SK-N-SH (cell line): ENCODE data around the gene WWC1.

Experiments used
- EP300 ChIP-seq, 2 experiments: IDR thresholded peaks; 2 replicates each; pipeline versions ENCODE4 v1.4.0 to v1.6.1; 2012; ENCODE audit warnings: borderline replicate concordance in 1 of 2, low read depth in 1 of 2, low read length in 1 of 2
- EZH2phosphoT487 ChIP-seq: fragments of 200-600 bp; sonication (generic); IDR thresholded peaks from 2 replicates; pipeline ENCODE4 v1.6.1; 2017; ENCODE audit warnings: low read depth, mixed run types, mild to moderate bottlenecking, antibody characterized with exemption, moderate library complexity, borderline replicate concordance
- JUND ChIP-seq: IDR thresholded peaks from 2 replicates; pipeline ENCODE4 v1.4.0; 2012
- NRF1 ChIP-seq: IDR thresholded peaks from 2 replicates; pipeline ENCODE4 v1.6.1; 2012; ENCODE audit warnings: low read depth, mild to moderate bottlenecking, low read length
- POLR2AphosphoS5 ChIP-seq: IDR thresholded peaks from 2 replicates; pipeline ENCODE4 v1.6.1; 2012; ENCODE audit warnings: low read depth, low read length
- RCOR1 ChIP-seq: fragments of 150-350 bp; IDR thresholded peaks from 2 replicates; pipeline ENCODE4 v1.6.1; 2017; ENCODE audit warnings: antibody characterized with exemption, low read length
- SMC3 ChIP-seq: IDR thresholded peaks from 2 replicates; pipeline ENCODE4 v1.6.1; 2012; ENCODE audit warnings: low read depth, low read length, improper control_type of control experiment
- TAF1 ChIP-seq: IDR thresholded peaks from 2 replicates; pipeline ENCODE4 v1.6.1; 2012; ENCODE audit warnings: low read depth, mild to moderate bottlenecking, low read length, moderate library complexity, borderline replicate concordance
- TF ChIP-seq, protein P1 (sequence below): fragments of 200-600 bp; sonication (generic); IDR thresholded peaks from 2 replicates; pipeline ENCODE4 v1.6.1; 2017; ENCODE audit warnings: antibody characterized with exemption, mild to moderate bottlenecking, moderate library complexity
- TF ChIP-seq, protein P2 (sequence below): fragments of 150-350 bp; IDR thresholded peaks from 2 replicates; pipeline ENCODE4 v1.6.1; 2017; ENCODE audit warnings: antibody characterized with exemption, low read length, low read depth, borderline replicate concordance
- TF ChIP-seq, protein P3 (sequence below): IDR thresholded peaks from 2 replicates; pipeline ENCODE4 v1.4.0; 2012; ENCODE audit warnings: low read depth, borderline replicate concordance
- TF ChIP-seq, protein P4 (sequence below): IDR thresholded peaks from 2 replicates; pipeline ENCODE4 v1.4.0; 2012; ENCODE audit warnings: low read depth

- TF ChIP-seq, protein P1, sequence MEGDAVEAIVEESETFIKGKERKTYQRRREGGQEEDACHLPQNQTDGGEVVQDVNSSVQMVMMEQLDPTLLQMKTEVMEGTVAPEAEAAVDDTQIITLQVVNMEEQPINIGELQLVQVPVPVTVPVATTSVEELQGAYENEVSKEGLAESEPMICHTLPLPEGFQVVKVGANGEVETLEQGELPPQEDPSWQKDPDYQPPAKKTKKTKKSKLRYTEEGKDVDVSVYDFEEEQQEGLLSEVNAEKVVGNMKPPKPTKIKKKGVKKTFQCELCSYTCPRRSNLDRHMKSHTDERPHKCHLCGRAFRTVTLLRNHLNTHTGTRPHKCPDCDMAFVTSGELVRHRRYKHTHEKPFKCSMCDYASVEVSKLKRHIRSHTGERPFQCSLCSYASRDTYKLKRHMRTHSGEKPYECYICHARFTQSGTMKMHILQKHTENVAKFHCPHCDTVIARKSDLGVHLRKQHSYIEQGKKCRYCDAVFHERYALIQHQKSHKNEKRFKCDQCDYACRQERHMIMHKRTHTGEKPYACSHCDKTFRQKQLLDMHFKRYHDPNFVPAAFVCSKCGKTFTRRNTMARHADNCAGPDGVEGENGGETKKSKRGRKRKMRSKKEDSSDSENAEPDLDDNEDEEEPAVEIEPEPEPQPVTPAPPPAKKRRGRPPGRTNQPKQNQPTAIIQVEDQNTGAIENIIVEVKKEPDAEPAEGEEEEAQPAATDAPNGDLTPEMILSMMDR: no peak
- TF ChIP-seq, protein P2, sequence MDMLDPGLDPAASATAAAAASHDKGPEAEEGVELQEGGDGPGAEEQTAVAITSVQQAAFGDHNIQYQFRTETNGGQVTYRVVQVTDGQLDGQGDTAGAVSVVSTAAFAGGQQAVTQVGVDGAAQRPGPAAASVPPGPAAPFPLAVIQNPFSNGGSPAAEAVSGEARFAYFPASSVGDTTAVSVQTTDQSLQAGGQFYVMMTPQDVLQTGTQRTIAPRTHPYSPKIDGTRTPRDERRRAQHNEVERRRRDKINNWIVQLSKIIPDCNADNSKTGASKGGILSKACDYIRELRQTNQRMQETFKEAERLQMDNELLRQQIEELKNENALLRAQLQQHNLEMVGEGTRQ: no peak
- TF ChIP-seq EP300 (IDR thresholded peaks at IDR 0.05; ENCODE audit: borderline replicate concordance in 1 of 2, low read depth in 1 of 2, low read length in 1 of 2) (no peak), EZH2phosphoT487 (no peak), POLR2AphosphoS5 (no peak), JUND (no peak), TAF1 (no peak), RCOR1 (no peak), NRF1 (no peak), SMC3 (no peak)
- TF ChIP-seq, protein P3, sequence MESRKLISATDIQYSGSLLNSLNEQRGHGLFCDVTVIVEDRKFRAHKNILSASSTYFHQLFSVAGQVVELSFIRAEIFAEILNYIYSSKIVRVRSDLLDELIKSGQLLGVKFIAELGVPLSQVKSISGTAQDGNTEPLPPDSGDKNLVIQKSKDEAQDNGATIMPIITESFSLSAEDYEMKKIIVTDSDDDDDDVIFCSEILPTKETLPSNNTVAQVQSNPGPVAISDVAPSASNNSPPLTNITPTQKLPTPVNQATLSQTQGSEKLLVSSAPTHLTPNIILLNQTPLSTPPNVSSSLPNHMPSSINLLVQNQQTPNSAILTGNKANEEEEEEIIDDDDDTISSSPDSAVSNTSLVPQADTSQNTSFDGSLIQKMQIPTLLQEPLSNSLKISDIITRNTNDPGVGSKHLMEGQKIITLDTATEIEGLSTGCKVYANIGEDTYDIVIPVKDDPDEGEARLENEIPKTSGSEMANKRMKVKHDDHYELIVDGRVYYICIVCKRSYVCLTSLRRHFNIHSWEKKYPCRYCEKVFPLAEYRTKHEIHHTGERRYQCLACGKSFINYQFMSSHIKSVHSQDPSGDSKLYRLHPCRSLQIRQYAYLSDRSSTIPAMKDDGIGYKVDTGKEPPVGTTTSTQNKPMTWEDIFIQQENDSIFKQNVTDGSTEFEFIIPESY: no peak
- TF ChIP-seq, protein P4, sequence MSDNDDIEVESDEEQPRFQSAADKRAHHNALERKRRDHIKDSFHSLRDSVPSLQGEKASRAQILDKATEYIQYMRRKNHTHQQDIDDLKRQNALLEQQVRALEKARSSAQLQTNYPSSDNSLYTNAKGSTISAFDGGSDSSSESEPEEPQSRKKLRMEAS: no peak
These were observed 152.1 kb downstream of the WWC1 start for GRCh38 chr5:168443533-168443932.
